ENCODE results near the gene SMPD3.
"Not testable (repeated sequence)": the region's sequence is repeated elsewhere in the genome, so short reads cannot be mapped to it uniquely, and the experiment has no call there.

The SMPD3 gene

DNA sequence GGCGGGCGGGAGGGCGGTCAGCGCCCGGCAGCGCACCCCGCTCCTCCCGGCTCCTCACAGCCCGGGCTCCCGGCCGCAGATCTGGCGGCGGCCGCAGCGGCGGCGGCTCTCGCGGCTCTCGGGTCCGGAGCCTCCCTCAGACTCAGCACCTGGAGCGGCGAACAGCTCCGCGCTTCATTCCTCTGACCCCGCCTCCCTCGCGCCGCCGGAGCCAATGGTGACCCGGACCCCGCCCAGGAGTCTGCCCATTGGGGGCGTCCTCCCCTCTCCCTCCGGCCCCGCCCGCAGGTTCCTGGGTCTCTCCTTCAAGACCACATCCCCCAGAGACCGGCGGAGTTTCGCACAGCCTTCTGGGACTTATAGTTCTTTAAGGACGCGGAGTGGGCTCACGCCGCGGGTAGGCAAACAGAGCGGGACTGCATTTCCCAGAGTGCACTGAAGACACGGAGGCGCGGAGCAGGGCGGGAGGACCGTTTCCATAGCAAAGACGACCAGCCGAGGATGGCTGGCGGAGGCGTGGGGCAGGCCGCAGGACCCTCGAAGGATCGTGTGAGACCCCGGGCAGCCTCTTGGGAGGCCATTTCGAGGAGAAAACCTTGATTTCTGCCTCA lies at the start of gene SMPD3:
TSS of gene SMPD3 (minus strand) at position 149 of the 611 bp plus-strand sequence. CDS start 76,327 bp downstream, outside the sequence.
- H3K4me1 ChIP-seq (ENCODE audit: control insufficient read depth, insufficient read depth, low read length): no peaks in the 10 kb centered on the region
- peaks cover 25% of the 10 kb centered on the region for H3K27me3 ChIP-seq (ENCODE audit: control insufficient read depth, insufficient read depth, low read length)
- H3K9ac ChIP-seq (ENCODE audit: low read depth, low read length): no peak within 1 kb of the TSS
- H3K4me3 ChIP-seq (ENCODE audit: low read depth, low read length): peak within 1 kb of the TSS; percentile 75
- H3K36me3 ChIP-seq (ENCODE audit: control insufficient read depth, insufficient read depth, low read length): no peaks in the 10 kb centered on the region
- H3K9me3 ChIP-seq (ENCODE audit: control insufficient read depth, insufficient read depth, low read length): no peaks in the 10 kb centered on the region

DNA sequence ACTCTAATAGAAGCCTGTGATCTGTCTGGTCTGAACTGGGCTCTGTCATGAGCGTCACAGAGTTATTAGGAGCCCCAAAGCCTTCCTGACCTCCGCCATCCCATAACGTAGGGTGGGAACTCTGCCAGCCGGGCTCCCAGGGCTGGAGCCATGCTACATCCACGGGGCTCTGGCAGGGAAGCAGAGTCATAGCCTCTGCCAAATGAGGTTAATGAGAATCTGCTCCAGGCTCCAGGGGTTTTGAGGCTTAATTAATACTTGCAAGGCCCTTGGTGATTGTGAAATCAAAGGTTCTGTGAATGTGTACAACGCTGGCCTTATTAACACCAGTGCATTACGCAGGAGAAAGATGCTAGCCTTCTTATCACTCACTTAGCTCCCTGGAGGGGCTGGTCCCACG lies 48.4 kb upstream of the SMPD3 start:
- H3K9me3 ChIP-seq (ENCODE audit: control insufficient read depth, insufficient read depth, low read length): no peaks in the 10 kb centered on the region
- no peaks in the 10 kb centered on the region for H3K36me3 ChIP-seq (ENCODE audit: control insufficient read depth, insufficient read depth, low read length)
- H3K27me3 ChIP-seq (ENCODE audit: control insufficient read depth, insufficient read depth, low read length): no peaks in the 10 kb centered on the region
- no peaks in the 10 kb centered on the region for H3K4me1 ChIP-seq (ENCODE audit: control insufficient read depth, insufficient read depth, low read length)
- H3K9ac ChIP-seq (ENCODE audit: low read depth, low read length): no peak overlapping the region
- no peak overlapping the region for H3K4me3 ChIP-seq (ENCODE audit: low read depth, low read length)

DNA sequence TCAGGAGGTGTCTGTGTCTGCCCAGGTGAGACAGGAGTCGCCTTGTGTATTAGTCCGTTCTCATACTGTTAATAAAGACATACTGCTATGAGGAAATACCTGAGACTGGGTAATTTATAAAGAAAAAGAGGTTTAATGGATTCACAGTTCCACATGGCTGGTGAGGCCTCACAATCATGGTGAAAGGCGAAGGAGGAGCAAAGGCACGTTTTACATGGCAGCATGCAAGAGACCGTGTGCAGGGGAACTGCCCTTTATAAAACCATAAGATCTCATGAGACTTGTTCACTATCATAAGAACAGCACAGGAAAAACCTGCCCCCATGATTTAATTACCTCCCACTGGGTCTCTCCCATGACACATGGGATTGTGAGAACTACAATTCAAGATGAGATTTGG lies 46.0 kb upstream of the SMPD3 start:
- H3K9me3 ChIP-seq (ENCODE audit: control insufficient read depth, insufficient read depth, low read length); H3K4me1 ChIP-seq (ENCODE audit: control insufficient read depth, insufficient read depth, low read length); H3K36me3 ChIP-seq (ENCODE audit: control insufficient read depth, insufficient read depth, low read length); H3K4me3 ChIP-seq (ENCODE audit: low read depth, low read length); H3K27me3 ChIP-seq (ENCODE audit: control insufficient read depth, insufficient read depth, low read length); H3K9ac ChIP-seq (ENCODE audit: low read depth, low read length): not testable (repeated sequence)

DNA sequence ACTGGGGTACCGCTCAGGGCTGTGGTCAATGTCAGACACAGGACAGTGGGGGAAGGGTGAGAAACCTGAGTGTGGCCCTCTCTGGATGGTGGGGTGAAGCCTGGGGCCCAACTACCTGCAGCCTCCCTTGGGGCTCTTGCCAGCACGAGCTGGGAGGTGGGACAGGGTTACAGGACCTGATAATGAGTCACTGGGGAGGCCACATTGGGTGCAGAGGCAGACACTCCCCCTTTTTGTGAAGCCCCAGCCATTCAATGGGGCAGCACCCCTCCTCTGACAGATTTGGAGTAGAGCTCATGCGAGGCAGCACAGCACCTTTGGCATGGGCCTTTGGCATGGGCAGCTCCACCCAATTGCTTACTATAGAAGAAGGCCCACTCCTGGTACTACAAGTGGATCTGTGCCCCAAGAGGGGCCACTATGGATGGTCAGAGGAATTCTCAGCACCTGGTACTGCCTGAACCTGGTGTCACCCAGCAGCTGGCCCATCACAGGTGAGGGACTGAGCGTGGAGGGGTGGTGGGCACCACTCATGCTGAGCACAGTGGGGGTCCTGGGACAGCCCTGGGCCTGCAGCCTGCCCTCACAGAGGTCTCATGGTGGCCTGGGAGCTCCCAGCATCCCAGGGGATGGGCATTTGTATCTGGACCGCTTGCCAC lies 45.2 kb upstream of the SMPD3 start:
- H3K27me3 ChIP-seq (ENCODE audit: control insufficient read depth, insufficient read depth, low read length): no peaks in the 10 kb centered on the region
- H3K4me1 ChIP-seq (ENCODE audit: control insufficient read depth, insufficient read depth, low read length): peaks cover 6% of the 10 kb centered on the region
- no peak overlapping the region for H3K4me3 ChIP-seq (ENCODE audit: low read depth, low read length)
- no peaks in the 10 kb centered on the region for H3K9me3 ChIP-seq (ENCODE audit: control insufficient read depth, insufficient read depth, low read length)
- H3K36me3 ChIP-seq (ENCODE audit: control insufficient read depth, insufficient read depth, low read length): no peaks in the 10 kb centered on the region
- H3K9ac ChIP-seq (ENCODE audit: low read depth, low read length): no peak overlapping the region

DNA sequence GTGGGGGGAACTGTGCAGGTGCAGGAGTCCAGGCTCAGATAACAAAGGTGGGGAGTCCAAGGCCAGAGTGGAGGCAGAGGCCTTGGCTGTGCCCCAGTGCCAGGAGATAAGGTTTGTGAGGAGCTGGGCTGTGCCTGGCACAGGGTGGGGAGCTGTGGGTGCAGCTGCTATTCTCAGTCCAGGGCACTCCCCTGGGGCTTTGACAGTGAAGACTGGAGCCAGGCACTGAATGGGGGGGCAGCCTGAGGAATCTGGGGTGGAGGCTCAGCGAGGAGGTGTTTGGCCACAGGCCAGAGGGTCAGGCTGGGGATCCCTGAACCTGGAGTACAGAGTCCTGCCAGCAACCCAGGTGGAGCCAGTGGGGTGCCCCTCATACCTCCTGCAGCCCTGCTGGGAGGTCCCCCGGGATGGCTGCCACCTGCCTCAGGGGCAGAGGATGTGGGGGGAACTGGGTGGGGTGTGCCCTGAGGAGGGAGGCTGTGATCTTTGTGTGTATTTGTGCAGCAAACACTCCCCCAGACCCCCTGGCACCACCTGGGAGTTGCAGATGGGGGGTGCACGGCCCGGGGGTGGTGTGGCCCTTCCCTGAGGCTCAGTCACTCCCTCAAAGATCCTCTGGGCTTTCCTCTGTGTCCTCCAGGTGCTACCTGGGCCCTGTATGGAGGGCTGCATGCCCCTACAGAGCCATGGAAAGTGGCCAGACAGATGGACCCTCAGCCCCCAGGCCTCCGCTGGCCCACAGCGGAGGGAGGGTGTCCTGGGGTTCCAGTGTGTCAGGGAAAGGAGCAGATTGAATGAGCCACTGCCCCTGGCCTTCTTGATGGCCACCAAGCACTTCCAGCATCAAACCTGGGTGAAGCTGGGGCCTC lies 44.5 kb upstream of the SMPD3 start:
- Histone ChIP-seq H3K4me1 (ENCODE audit: control insufficient read depth, insufficient read depth, low read length) (peaks cover 6% of the 10 kb centered on the region), H3K4me3 (ENCODE audit: low read depth, low read length) (no peak overlapping the region), H3K36me3 (ENCODE audit: control insufficient read depth, insufficient read depth, low read length) (no peaks in the 10 kb centered on the region), H3K9ac (ENCODE audit: low read depth, low read length) (no peak overlapping the region), H3K27me3 (ENCODE audit: control insufficient read depth, insufficient read depth, low read length) (no peaks in the 10 kb centered on the region), H3K9me3 (ENCODE audit: control insufficient read depth, insufficient read depth, low read length) (no peaks in the 10 kb centered on the region)

DNA sequence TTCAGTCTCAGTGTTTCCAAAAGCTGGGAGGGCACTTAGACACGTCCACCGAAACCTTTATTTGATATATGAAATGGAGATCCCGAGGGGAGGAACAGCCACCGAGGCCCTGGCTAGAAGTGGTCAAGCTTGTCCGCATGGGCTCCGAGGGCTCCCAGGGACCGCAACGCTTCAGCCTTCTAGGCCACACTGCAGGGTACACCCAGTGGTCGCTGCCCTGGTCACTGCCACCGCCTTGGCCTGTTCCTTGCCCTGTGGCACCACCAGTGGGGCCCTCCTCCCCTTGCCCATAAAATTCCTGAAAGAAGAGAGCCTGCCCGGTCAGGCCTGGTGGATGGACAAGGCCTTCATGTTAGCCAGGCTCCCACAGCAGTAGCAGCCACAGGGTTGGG lies 43.8 kb upstream of the SMPD3 start:
- no peak overlapping the region for H3K4me3 ChIP-seq (ENCODE audit: low read depth, low read length)
- H3K9ac ChIP-seq (ENCODE audit: low read depth, low read length): no peak overlapping the region
- H3K9me3 ChIP-seq (ENCODE audit: control insufficient read depth, insufficient read depth, low read length): no peaks in the 10 kb centered on the region
- H3K4me1 ChIP-seq (ENCODE audit: control insufficient read depth, insufficient read depth, low read length): peaks cover 8% of the 10 kb centered on the region
- H3K27me3 ChIP-seq (ENCODE audit: control insufficient read depth, insufficient read depth, low read length): no peaks in the 10 kb centered on the region
- H3K36me3 ChIP-seq (ENCODE audit: control insufficient read depth, insufficient read depth, low read length): no peaks in the 10 kb centered on the region

DNA sequence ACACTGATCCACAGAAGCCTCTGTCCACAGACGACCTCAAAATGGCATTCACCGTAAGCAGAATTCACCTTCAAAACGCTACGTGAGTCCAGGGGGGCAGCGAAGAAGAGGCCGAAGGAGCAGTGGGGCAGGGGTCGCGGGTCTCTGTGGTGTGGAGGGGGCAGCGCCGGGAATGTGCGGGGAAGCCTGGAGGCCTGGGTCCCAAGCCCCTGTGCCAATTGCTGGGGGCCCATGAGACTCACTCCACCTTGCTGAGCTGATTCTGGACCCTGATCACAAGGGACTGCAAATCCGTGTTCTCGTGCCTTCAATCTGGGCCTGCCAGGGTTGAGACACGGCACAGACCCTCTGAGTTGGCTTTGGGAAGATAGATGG lies 43.3 kb upstream of the SMPD3 start:
- no peaks in the 10 kb centered on the region for H3K9me3 ChIP-seq (ENCODE audit: control insufficient read depth, insufficient read depth, low read length)
- peaks cover 12% of the 10 kb centered on the region for H3K4me1 ChIP-seq (ENCODE audit: control insufficient read depth, insufficient read depth, low read length)
- H3K4me3 ChIP-seq (ENCODE audit: low read depth, low read length): no peak overlapping the region
- no peaks in the 10 kb centered on the region for H3K27me3 ChIP-seq (ENCODE audit: control insufficient read depth, insufficient read depth, low read length)
- no peak overlapping the region for H3K9ac ChIP-seq (ENCODE audit: low read depth, low read length)
- no peaks in the 10 kb centered on the region for H3K36me3 ChIP-seq (ENCODE audit: control insufficient read depth, insufficient read depth, low read length)

DNA sequence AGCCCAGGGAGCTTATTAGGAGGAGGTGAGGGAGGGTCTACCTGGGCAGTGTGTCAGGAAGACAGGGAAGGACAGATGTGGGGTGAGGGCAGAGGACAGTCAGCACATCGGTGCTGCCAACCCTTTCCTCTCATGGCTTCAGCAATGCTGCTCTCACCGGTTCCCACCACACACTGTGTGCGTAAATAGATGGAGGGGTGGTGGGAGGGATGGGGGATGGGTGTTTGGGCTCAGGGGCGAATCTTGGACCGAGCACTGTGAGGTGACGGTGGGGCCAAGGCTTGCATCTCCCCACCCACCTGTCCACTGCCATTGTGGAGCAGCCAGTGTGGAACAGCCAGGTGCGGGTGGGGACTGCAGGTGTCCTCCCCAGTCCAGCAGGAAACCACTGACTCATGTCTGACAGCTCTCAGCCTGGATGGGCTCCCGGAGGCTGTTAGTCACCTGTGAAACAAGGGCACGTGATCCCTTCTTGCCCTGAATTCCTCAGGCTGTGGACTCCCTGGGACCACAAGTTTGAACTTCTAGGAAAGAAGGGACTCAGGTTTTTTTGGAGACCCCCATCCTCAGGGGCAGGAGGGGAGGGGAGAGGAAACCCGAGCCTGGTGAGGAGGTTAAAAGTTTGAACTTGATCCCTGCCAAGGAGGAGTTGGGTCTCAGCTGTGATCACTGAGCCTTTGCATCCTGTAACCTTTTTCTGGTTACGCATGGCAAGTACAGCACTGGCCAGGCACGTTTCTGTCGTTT lies 42.7 kb upstream of the SMPD3 start:
- Histone ChIP-seq H3K36me3 (ENCODE audit: control insufficient read depth, insufficient read depth, low read length) (no peaks in the 10 kb centered on the region), H3K9me3 (ENCODE audit: control insufficient read depth, insufficient read depth, low read length) (no peaks in the 10 kb centered on the region), H3K4me1 (ENCODE audit: control insufficient read depth, insufficient read depth, low read length) (peaks cover 12% of the 10 kb centered on the region), H3K4me3 (ENCODE audit: low read depth, low read length) (no peak overlapping the region), H3K9ac (ENCODE audit: low read depth, low read length) (no peak overlapping the region), H3K27me3 (ENCODE audit: control insufficient read depth, insufficient read depth, low read length) (no peaks in the 10 kb centered on the region)

DNA sequence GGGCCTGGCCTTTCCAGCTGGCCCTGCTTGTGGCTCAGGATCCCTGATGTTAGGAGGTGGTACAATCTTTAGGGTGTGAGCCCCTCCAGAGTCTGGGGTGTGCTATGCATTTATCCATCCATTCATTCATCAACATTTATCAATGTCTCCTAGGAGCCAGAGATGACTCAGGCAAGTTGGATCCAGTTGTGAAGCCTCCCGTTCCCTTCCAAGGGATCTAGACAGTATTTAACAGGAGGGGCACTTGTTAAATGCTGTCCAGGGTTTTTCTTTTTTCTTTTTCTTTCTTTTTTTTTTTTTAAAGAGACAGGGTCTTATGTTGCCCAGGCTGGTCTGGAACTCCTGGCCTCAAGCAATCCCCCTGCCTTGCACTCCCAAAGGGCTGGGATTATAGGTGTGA lies 42.0 kb upstream of the SMPD3 start:
- H3K4me3 ChIP-seq (ENCODE audit: low read depth, low read length): no peak overlapping the region
- H3K4me1 ChIP-seq (ENCODE audit: control insufficient read depth, insufficient read depth, low read length): peaks cover 12% of the 10 kb centered on the region
- no peak overlapping the region for H3K9ac ChIP-seq (ENCODE audit: low read depth, low read length)
- no peaks in the 10 kb centered on the region for H3K36me3 ChIP-seq (ENCODE audit: control insufficient read depth, insufficient read depth, low read length)
- no peaks in the 10 kb centered on the region for H3K9me3 ChIP-seq (ENCODE audit: control insufficient read depth, insufficient read depth, low read length)
- H3K27me3 ChIP-seq (ENCODE audit: control insufficient read depth, insufficient read depth, low read length): no peaks in the 10 kb centered on the region

DNA sequence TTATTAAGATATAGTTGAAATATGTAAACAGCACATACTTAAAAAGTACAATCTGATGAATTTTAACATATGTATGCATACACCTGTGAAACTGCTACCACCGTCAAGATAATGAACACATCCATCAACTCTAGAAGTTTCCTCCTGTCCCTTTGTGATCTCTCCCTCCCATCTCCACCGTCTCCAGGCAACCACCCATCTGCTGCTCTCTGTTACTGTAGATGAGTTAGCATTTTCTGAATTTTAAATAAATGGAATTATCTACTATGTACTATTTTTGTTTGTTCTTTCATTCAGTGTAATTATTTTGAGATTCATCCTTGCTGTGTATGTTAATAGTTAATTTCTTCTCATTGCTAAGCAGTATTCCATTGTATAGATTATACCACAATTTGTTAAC lies 40.2 kb upstream of the SMPD3 start:
- no peak overlapping the region for H3K9ac ChIP-seq (ENCODE audit: low read depth, low read length)
- H3K9me3 ChIP-seq (ENCODE audit: control insufficient read depth, insufficient read depth, low read length): no peaks in the 10 kb centered on the region
- H3K4me1 ChIP-seq (ENCODE audit: control insufficient read depth, insufficient read depth, low read length): peaks cover 12% of the 10 kb centered on the region

DNA sequence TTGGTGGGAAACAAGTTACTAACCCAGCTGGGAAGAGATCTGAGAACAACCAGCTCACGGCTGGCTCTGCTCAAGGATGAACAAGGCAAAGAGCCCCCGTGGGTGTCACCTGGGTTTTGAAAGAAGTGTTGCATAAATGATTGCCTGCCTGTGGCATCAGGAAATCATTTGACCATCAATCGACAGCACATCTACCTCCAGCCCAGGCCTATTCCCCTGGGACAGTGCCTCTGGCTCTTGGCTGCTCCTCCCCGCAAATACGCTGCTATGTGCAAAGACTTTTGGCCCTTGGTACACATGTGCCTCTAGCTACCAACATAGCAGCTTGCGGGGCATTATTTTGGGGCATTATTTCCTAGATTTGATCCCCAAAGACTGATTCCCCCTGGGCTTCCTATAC lies 39.4 kb upstream of the SMPD3 start:
- Histone ChIP-seq H3K9me3 (ENCODE audit: control insufficient read depth, insufficient read depth, low read length) (no peaks in the 10 kb centered on the region), H3K27me3 (ENCODE audit: control insufficient read depth, insufficient read depth, low read length) (no peaks in the 10 kb centered on the region)

More for the DNA sequence above, 40.2 kb upstream of the SMPD3 start:
- Histone ChIP-seq H3K4me3 (ENCODE audit: low read depth, low read length) (no peak overlapping the region), H3K36me3 (ENCODE audit: control insufficient read depth, insufficient read depth, low read length) (no peaks in the 10 kb centered on the region), H3K27me3 (ENCODE audit: control insufficient read depth, insufficient read depth, low read length) (no peaks in the 10 kb centered on the region)

More for the DNA sequence above, 39.4 kb upstream of the SMPD3 start:
- Histone ChIP-seq H3K36me3 (ENCODE audit: control insufficient read depth, insufficient read depth, low read length) (no peaks in the 10 kb centered on the region), H3K4me3 (ENCODE audit: low read depth, low read length) (no peak overlapping the region), H3K4me1 (ENCODE audit: control insufficient read depth, insufficient read depth, low read length) (peaks cover 12% of the 10 kb centered on the region), H3K9ac (ENCODE audit: low read depth, low read length) (no peak overlapping the region)
